Endothelial cell of umbilical vein (primary cell): ENCODE measurements around the gene PKNOX2.

ENCODE experiments used
- CTCF ChIP-seq, 2 donors: IDR thresholded peaks; 1 replicate in 1 of 2; 2 replicates in 1 of 2; pipeline ENCODE4 v1.5.1; 2011; ENCODE audit warnings: low read length in 2 of 2, mild to moderate bottlenecking in 2 of 2, moderate library complexity in 2 of 2, control low read depth in 1 of 2, inconsistent platforms in 1 of 2, low read depth in 1 of 2; ENCODE audit not compliant: insufficient read depth in 1 of 2; ENCODE audit errors: extremely low read depth in 1 of 2
- JUN ChIP-seq: IDR thresholded peaks from 2 replicates; pipeline ENCODE4 v1.6.1; 2011; ENCODE audit warnings: borderline replicate concordance, low read depth; ENCODE audit not compliant: insufficient read length, insufficient read depth
- POLR2AphosphoS5 ChIP-seq: IDR thresholded peaks from 2 replicates; pipeline ENCODE4 v1.6.1; 2012; ENCODE audit warnings: low read depth, mild to moderate bottlenecking, control low read depth, low read length, moderate library complexity; ENCODE audit not compliant: insufficient read depth

GRCh38 chr11:125343086-125343717 lies 178.7 kb downstream of the PKNOX2 start:
- TF ChIP-seq CTCF (IDR thresholded peaks at IDR 0.05; ENCODE audit: extremely low read depth in 1 of 2, insufficient read depth in 1 of 2, low read depth in 1 of 2, low read length in 2 of 2) (no peak), POLR2AphosphoS5 (no peak), JUN (no peak)
